ENCODE results near the gene PIMREG.

DNA sequence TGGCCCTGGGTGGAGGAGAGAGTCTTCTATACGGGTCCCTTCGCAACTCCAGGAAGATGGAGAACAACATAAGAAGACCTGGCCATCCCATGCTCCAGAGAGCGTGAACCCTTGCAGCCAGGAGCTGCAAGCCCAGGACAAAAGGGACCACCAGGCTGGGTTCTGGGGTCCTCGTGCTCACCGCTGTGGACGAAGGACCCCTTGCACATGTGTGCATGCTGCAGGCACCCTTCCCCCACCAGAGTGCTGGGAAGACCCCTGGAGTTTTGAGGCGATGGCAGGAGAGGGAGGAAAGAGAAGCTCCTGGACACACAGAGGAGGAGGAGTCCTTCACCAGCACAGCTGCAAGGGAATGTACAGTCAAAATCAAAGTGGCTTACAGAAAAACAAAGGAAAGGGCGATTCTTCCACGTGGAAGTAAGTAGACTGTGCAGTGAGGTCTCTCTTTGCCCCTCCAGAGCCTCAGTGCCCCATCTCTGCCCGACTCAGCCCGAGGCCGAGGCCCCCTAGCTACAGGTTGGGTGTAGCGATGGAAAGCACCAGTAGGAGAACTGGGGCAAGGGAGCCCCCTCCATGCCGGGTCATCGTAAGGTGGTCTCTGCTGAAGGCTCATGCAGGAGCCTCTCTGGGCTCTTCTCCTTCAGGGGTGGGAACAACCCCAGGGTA lies 51.3 kb downstream of the PIMREG start:
- TF ChIP-seq CTCF (IDR thresholded peaks at IDR 0.05; ENCODE audit: insufficient read depth, low read length, poor library complexity, severe bottlenecking) (no peak), EZH2phosphoT487 (conservative IDR thresholded peaks at IDR 0.05; ENCODE audit: low read length) (no peak)

Measured in SU-DHL-6 (cell line).